Liver (tissue), 9 donors: ENCODE data around the gene TP53I11. TPM values are rescaled to one million over a fixed set of nuclear protein-coding genes. Genes with fewer than 3 reads are reported as not detected.

Experiments used
- DNase-seq: peaks from one replicate; pipeline ENCODE4 v3.0.0-alpha.2; 2017; ENCODE audit warnings: low spot score
- H3K27ac ChIP-seq, 2 donors: one replicate each; pipeline ENCODE4 v1.7.0; 2013; ENCODE audit warnings: inconsistent platforms in 2 of 2, low read length in 2 of 2, control low read depth in 1 of 2, low read depth in 1 of 2, mild to moderate bottlenecking in 1 of 2
- H3K27me3 ChIP-seq, 4 donors: one replicate each; pipeline versions ENCODE4 v1.6.1 to v1.7.0; 2013; ENCODE audit warnings: low read length in 3 of 4, inconsistent platforms in 1 of 4, mild to moderate bottlenecking in 1 of 4, moderate library complexity in 1 of 4; ENCODE audit not compliant: control insufficient read depth in 4 of 4, insufficient read depth in 4 of 4
- H3K36me3 ChIP-seq, 4 donors: one replicate each; pipeline versions ENCODE4 v1.6.1 to v1.7.0; 2013; ENCODE audit warnings: low read length in 3 of 4, mild to moderate bottlenecking in 3 of 4, low read depth in 1 of 4, moderate library complexity in 1 of 4; ENCODE audit not compliant: control insufficient read depth in 4 of 4, insufficient read depth in 3 of 4
- H3K4me1 ChIP-seq, 4 donors: one replicate each; pipeline versions ENCODE4 v1.6.1 to v1.7.0; 2013; ENCODE audit warnings: low read length in 3 of 4, mild to moderate bottlenecking in 3 of 4, moderate library complexity in 1 of 4; ENCODE audit not compliant: control insufficient read depth in 4 of 4, insufficient read depth in 4 of 4
- H3K4me3 ChIP-seq, 3 donors: one replicate each; pipeline versions ENCODE4 v1.6.1 to v1.7.0; 2013; ENCODE audit warnings: low read length in 3 of 3, control low read depth in 1 of 3, low read depth in 1 of 3, mild to moderate bottlenecking in 1 of 3
- H3K9ac ChIP-seq, 2 donors: one replicate each; pipeline ENCODE4 v1.7.0; 2013; ENCODE audit warnings: low read length in 2 of 2, mild to moderate bottlenecking in 2 of 2, moderate library complexity in 2 of 2, control low read depth in 1 of 2, low read depth in 1 of 2
- H3K9me3 ChIP-seq, 4 donors: one replicate each; pipeline versions ENCODE4 v1.6.1 to v1.7.0; 2013; ENCODE audit warnings: low read length in 3 of 4; ENCODE audit not compliant: control insufficient read depth in 4 of 4
- EGR1 ChIP-seq, 2 donors: IDR thresholded peaks; 2 replicates each; pipeline ENCODE4 v1.6.1; 2016 to 2018; ENCODE audit warnings: antibody characterized with exemption in 2 of 2, low read depth in 2 of 2
- FOXA1 ChIP-seq: IDR thresholded peaks from 2 replicates; pipeline ENCODE4 v1.6.1; 2016; ENCODE audit warnings: antibody characterized with exemption
- FOXA2 ChIP-seq: IDR thresholded peaks from 2 replicates; pipeline ENCODE4 v1.6.1; 2016; ENCODE audit warnings: antibody characterized with exemption
- GABPA ChIP-seq, 2 donors: IDR thresholded peaks in 1 of 2; conservative IDR thresholded peaks in 1 of 2; 2 replicates each; pipeline ENCODE4 v1.6.1; 2016; ENCODE audit warnings: antibody characterized with exemption in 2 of 2, mild to moderate bottlenecking in 1 of 2, moderate library complexity in 1 of 2
- HNF4A ChIP-seq, 2 donors: conservative IDR thresholded peaks; 2 replicates each; pipeline ENCODE4 v1.6.1; 2016; ENCODE audit warnings: antibody characterized with exemption in 2 of 2, mild to moderate bottlenecking in 2 of 2
- HNF4G ChIP-seq: IDR thresholded peaks from 2 replicates; pipeline ENCODE4 v1.6.1; 2016; ENCODE audit warnings: antibody characterized with exemption
- JUND ChIP-seq, 2 donors: IDR thresholded peaks; 2 replicates each; pipeline ENCODE4 v1.6.1; 2016; ENCODE audit warnings: antibody characterized with exemption in 2 of 2
- NR2F2 ChIP-seq: IDR thresholded peaks from 2 replicates; pipeline ENCODE4 v1.6.1; 2016; ENCODE audit warnings: antibody characterized with exemption
- RAD21 ChIP-seq, 2 donors: IDR thresholded peaks; 2 replicates each; pipeline ENCODE4 v1.6.1; 2016; ENCODE audit warnings: antibody characterized with exemption in 2 of 2, mild to moderate bottlenecking in 2 of 2
- RXRA ChIP-seq, 2 donors: IDR thresholded peaks; 2 replicates each; pipeline ENCODE4 v1.6.1; 2017 to 2018; ENCODE audit warnings: antibody characterized with exemption in 2 of 2, mild to moderate bottlenecking in 1 of 2
- SP1 ChIP-seq: IDR thresholded peaks from 2 replicates; pipeline ENCODE4 v1.6.1; 2018; ENCODE audit warnings: antibody characterized with exemption, mild to moderate bottlenecking
- TAF1 ChIP-seq: conservative IDR thresholded peaks from 2 replicates; pipeline ENCODE4 v1.6.1; 2016; ENCODE audit warnings: antibody characterized with exemption, mild to moderate bottlenecking
- YY1 ChIP-seq: IDR thresholded peaks from 2 replicates; pipeline ENCODE4 v1.6.1; 2016; ENCODE audit warnings: antibody characterized with exemption, mild to moderate bottlenecking
- WGBS: extraction: QIAGEN DNeasy Blood & Tissue Kit; methylation state at CpG from one replicate; pipeline ENCODE4 v1.1.7; 2013; 5-methylcytosine and 5-hydroxymethylcytosine counted together
- polyA plus RNA-seq, 2 donors: library from polyadenylated mRNA; stranded (reverse) in 1 of 2; unstranded in 1 of 2; fragments of 200-250 nt in 1 of 2; fragments of >200 nt in 1 of 2; fragmentation: Nextera tagmentation in 1 of 2; extraction: Ambion mirVana in 1 of 2; gene quantifications; one replicate each; pipeline versions ENCODE4 v1.2.1 to v1.2.3, GENCODE V29; 2013 to 2015
- total RNA-seq, 2 donors: library from RNA; depleted of rRNA; stranded (reverse); fragments of >200 nt; gene quantifications; one replicate each; pipeline ENCODE4 v1.2.3, GENCODE V29; 2014
- TF ChIP-seq, protein P1 (sequence below): IDR thresholded peaks from 2 replicates; pipeline ENCODE4 v1.6.1; 2016; ENCODE audit warnings: antibody characterized with exemption
- TF ChIP-seq, protein P2 (sequence below): IDR thresholded peaks from 2 replicates; pipeline ENCODE4 v1.6.1; 2016; ENCODE audit warnings: antibody characterized with exemption, mild to moderate bottlenecking
- TF ChIP-seq, protein P3 (sequence below): fragments of 150-350 bp; IDR thresholded peaks from 2 replicates; pipeline ENCODE4 v1.5.1; 2017; ENCODE audit warnings: improper control_type of control experiment, low read depth, low read length; ENCODE audit not compliant: missing input control
- TF ChIP-seq, protein P4 (sequence below): IDR thresholded peaks from 2 replicates; pipeline ENCODE4 v1.6.1; 2016; ENCODE audit warnings: antibody characterized with exemption
- TF ChIP-seq, protein P5 (sequence below): IDR thresholded peaks from 2 replicates; pipeline ENCODE4 v1.6.1; 2016; ENCODE audit warnings: antibody characterized with exemption
- donor health status: healthy.
- donor health status: healthy.
- donor health status: healthy.
- donor health status: healthy.
- donor health status: healthy.

The TP53I11 gene
- total and polyA plus RNA-seq, 4 donors = 3.6 to 16.0 (median 8.3) TPM

GRCh38 chr11:44980533-44981427, 30.1 kb upstream of the TP53I11 start:
- no peak for DNase-seq
- H3K27ac ChIP-seq = no peak overlapping the region
- no peak overlapping the region for H3K4me3 ChIP-seq
- WGBS = 73% methylated on average over 15 of the region's 15 CpGs
- no peaks in the 10 kb centered on the region for H3K36me3 ChIP-seq
- H3K9ac ChIP-seq = no peak overlapping the region
- no peaks in the 10 kb centered on the region for H3K27me3 ChIP-seq
- H3K9me3 ChIP-seq = no peaks in the 10 kb centered on the region
- H3K4me1 ChIP-seq = peaks cover 14 to 37% (median 23%) of the 10 kb centered on the region in 4 donors
- TF ChIP-seq, protein P1, sequence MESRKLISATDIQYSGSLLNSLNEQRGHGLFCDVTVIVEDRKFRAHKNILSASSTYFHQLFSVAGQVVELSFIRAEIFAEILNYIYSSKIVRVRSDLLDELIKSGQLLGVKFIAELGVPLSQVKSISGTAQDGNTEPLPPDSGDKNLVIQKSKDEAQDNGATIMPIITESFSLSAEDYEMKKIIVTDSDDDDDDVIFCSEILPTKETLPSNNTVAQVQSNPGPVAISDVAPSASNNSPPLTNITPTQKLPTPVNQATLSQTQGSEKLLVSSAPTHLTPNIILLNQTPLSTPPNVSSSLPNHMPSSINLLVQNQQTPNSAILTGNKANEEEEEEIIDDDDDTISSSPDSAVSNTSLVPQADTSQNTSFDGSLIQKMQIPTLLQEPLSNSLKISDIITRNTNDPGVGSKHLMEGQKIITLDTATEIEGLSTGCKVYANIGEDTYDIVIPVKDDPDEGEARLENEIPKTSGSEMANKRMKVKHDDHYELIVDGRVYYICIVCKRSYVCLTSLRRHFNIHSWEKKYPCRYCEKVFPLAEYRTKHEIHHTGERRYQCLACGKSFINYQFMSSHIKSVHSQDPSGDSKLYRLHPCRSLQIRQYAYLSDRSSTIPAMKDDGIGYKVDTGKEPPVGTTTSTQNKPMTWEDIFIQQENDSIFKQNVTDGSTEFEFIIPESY = no peak
- no peak for TF ChIP-seq JUND (IDR thresholded peaks at IDR 0.05)

GRCh38 chr11:44979543-44980399, 29.1 kb upstream of the TP53I11 start:
- no peaks in the 10 kb centered on the region for H3K9me3 ChIP-seq
- no peak for DNase-seq
- 57% methylated on average over 24 of the region's 24 CpGs for WGBS
- H3K27ac ChIP-seq = peak overlapping the region; percentile 0 to 58
- no peaks in the 10 kb centered on the region for H3K27me3 ChIP-seq
- peaks cover 14 to 37% (median 23%) of the 10 kb centered on the region in 4 donors for H3K4me1 ChIP-seq
- no peak overlapping the region for H3K4me3 ChIP-seq
- no peaks in the 10 kb centered on the region for H3K36me3 ChIP-seq
- H3K9ac ChIP-seq = no peak overlapping the region
- peak; percentile 36 to 77 for TF ChIP-seq HNF4A (conservative IDR thresholded peaks at IDR 0.05)
- peak; percentile 99 for TF ChIP-seq NR2F2
- TF ChIP-seq FOXA2 = peak; percentile 92
- peak; percentile 49 to 95 for TF ChIP-seq RXRA (IDR thresholded peaks at IDR 0.05)
- TF ChIP-seq, protein P2, sequence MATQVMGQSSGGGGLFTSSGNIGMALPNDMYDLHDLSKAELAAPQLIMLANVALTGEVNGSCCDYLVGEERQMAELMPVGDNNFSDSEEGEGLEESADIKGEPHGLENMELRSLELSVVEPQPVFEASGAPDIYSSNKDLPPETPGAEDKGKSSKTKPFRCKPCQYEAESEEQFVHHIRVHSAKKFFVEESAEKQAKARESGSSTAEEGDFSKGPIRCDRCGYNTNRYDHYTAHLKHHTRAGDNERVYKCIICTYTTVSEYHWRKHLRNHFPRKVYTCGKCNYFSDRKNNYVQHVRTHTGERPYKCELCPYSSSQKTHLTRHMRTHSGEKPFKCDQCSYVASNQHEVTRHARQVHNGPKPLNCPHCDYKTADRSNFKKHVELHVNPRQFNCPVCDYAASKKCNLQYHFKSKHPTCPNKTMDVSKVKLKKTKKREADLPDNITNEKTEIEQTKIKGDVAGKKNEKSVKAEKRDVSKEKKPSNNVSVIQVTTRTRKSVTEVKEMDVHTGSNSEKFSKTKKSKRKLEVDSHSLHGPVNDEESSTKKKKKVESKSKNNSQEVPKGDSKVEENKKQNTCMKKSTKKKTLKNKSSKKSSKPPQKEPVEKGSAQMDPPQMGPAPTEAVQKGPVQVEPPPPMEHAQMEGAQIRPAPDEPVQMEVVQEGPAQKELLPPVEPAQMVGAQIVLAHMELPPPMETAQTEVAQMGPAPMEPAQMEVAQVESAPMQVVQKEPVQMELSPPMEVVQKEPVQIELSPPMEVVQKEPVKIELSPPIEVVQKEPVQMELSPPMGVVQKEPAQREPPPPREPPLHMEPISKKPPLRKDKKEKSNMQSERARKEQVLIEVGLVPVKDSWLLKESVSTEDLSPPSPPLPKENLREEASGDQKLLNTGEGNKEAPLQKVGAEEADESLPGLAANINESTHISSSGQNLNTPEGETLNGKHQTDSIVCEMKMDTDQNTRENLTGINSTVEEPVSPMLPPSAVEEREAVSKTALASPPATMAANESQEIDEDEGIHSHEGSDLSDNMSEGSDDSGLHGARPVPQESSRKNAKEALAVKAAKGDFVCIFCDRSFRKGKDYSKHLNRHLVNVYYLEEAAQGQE = no peak
- TF ChIP-seq HNF4G = no peak
- TF ChIP-seq FOXA1 = peak; percentile 94
- no peak for TF ChIP-seq TAF1
- peak in 1 of 2 donors; percentile 82 for TF ChIP-seq JUND (IDR thresholded peaks at IDR 0.05)
- TF ChIP-seq YY1 = peak; percentile 44
- no peak for TF ChIP-seq RAD21 (IDR thresholded peaks at IDR 0.05)
- TF ChIP-seq, protein P3, sequence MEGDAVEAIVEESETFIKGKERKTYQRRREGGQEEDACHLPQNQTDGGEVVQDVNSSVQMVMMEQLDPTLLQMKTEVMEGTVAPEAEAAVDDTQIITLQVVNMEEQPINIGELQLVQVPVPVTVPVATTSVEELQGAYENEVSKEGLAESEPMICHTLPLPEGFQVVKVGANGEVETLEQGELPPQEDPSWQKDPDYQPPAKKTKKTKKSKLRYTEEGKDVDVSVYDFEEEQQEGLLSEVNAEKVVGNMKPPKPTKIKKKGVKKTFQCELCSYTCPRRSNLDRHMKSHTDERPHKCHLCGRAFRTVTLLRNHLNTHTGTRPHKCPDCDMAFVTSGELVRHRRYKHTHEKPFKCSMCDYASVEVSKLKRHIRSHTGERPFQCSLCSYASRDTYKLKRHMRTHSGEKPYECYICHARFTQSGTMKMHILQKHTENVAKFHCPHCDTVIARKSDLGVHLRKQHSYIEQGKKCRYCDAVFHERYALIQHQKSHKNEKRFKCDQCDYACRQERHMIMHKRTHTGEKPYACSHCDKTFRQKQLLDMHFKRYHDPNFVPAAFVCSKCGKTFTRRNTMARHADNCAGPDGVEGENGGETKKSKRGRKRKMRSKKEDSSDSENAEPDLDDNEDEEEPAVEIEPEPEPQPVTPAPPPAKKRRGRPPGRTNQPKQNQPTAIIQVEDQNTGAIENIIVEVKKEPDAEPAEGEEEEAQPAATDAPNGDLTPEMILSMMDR = no peak
- peak in 1 of 2 donors; percentile 49 for TF ChIP-seq EGR1 (IDR thresholded peaks at IDR 0.05; ENCODE audit: low read depth in 2 of 2)
- TF ChIP-seq, protein P1 = no peak
- TF ChIP-seq, protein P4, sequence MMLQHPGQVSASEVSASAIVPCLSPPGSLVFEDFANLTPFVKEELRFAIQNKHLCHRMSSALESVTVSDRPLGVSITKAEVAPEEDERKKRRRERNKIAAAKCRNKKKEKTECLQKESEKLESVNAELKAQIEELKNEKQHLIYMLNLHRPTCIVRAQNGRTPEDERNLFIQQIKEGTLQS = no peak
- peak in 1 of 2 donors; percentile 29 for TF ChIP-seq GABPA (IDR thresholded peaks at IDR 0.05 in 1 of 2, conservative IDR thresholded peaks at IDR 0.05 in 1 of 2)
- TF ChIP-seq, protein P5, sequence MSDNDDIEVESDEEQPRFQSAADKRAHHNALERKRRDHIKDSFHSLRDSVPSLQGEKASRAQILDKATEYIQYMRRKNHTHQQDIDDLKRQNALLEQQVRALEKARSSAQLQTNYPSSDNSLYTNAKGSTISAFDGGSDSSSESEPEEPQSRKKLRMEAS = peak; percentile 84
- peak; percentile 30 for TF ChIP-seq SP1
